Stimulated activated CD4-positive, alpha-beta T cell treated with anti-CD3 and anti-CD28 coated beads, Interleukin-1b, Interleukin-23, amount 100 ng/mL, for 1 hour (primary cell): ENCODE measurements around the gene AAK1.
"Not testable (repeated sequence)": the region's sequence is repeated elsewhere in the genome, so short reads cannot be mapped to it uniquely, and the experiment has no call there.

ENCODE experiments used
- DNase-seq, 2 donors: peaks; one replicate each; pipeline ENCODE4 v3.0.0-alpha.2; 2020; ENCODE audit warnings: low read depth in 2 of 2

The AAK1 gene

GRCh38 chr2:69625078-69625795, 18.3 kb downstream of the AAK1 start:
- no peak for DNase-seq

DNA sequence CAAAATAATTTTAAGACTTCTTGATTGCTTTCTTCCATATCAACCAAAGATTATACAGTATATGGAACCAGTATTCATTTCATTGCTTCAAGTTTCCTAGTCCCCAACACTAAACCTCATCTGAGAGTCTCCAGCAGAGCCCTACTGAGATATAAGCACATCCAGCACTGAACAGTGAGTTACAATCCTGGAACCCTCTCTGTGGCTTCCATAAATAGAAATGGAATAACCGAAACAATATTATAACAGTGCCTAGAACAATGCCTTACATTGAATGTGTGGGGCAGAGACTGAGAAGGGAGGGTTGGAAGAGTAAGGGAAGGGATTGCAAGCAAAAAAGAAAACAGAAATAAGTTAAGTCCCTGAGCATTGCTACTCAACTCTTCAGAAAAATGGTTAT, 18.9 kb downstream of the AAK1 start:
- DNase-seq: no peak

DNA sequence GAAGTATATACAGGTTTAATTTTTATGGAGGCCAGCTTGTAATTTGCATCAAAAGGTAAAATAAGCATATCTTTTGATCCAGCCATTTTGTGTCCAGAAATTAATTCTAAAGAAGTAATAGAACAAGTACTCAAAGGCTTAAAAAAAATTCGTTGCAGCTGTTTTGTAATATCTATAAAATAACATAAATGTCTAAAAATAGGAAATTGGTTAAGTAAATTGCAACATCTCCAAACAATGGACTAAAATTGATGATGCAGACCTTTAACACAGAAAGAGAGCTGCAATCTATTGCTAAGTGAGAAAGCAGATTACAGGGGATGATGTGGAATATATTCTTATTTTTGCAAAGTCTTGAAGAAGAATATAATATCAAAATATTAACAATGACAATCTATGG, 19.4 kb downstream of the AAK1 start:
- DNase-seq: no peak

DNA sequence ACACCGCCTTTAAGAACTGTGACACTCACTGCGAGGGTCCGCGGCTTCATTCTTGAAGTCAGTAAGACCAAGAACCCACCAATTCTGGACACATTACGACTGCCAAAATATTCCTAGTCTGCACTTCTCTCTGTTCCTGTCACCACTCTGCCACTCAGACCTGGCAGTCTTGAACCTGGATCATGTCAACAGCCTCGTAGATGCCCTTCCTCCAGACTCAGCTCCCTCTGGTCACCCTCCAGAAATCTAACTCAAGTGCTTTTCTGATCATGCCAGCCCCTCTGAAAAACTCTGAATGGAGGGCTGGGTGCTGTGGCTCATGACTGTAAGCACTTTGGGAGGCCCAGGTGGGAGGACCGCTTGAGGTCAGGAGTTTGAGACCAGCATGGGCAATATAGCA, 20.3 kb downstream of the AAK1 start:
- DNase-seq: no peak

DNA sequence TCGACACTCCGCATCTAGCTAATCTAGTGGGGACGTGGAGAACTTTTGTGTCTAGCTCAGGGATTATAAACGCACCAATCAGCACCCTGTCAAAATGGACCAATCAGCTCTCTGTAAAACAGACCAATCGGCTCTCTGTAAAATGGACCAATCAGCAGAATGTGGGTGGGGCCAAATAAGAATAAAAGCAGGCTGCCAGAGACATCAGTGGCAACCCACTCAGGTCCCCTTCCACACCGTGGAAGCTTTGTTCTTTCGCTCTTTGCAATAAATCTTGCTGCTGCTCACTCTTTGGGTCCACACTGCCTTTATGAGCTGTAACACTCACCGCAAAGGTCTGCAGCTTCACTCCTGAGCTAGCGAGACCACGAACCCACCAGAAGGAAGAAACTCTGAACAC, 20.7 kb downstream of the AAK1 start:
- DNase-seq: not testable (repeated sequence)

- not testable (repeated sequence) for DNase-seq
Observed at GRCh38 chr2:69622017-69622540, 21.5 kb downstream of the AAK1 start.

- no peak for DNase-seq
Observed at GRCh38 chr2:69621440-69621839, 22.1 kb downstream of the AAK1 start.

DNA sequence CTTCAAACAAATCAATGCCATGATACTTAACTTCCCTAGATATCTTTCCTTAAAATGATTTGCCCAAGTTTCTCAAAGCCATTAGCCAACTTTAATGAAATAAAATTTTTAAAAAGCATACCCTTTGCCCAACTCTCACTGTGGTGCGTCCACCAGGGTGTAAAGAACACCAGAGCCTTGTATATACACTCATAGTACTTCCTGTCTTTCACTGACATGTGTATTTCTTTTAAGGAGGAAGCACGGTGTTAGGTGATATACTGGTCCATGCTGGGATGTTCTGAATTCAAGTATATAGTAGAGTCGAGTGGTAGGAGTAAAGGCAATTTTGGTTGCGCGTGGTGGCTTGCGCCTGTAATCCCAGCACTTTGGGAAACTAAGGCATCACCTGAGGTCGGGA, 22.7 kb downstream of the AAK1 start:
- no peak for DNase-seq

DNA sequence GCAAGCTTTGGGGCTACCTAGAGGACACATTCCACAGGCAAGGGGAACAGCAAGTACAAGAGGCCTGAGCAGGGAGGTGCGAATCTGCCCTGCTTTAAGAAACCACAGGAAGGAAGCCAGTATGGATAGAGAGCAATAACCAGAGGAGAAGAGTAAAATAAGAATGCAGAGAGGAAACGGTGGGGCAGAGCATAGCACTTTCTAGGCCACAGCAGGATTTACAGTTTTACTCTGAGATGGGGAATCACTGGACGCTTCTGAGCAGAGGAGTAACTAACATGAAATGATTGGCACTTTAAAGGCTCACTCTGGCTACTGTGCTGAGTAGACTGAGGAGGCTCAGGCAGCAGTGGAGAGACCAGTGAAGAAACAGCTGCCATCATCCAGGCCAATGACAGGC, 23.8 kb downstream of the AAK1 start:
- DNase-seq: no peak

GRCh38 chr2:69618362-69618761, 25.2 kb downstream of the AAK1 start:
- DNase-seq: no peak

DNA sequence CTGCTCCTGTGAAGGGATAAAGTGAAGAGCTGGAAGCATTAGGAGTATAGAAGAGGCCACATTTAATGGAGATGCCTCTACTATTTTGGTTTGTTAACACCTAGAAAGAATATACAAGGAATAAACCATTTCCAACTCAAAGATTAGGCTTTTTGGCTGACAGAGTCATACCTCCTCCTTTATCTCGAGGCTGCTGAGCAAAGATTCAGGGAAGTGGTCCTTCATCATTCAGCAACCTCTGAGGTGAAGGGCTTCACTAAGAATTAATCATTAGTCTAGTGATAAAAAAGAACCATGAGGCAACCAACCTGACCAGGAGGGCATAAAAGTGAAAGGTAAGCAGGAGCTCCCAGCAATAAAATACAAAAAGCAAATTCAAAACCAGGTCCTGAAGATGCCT, 25.8 kb downstream of the AAK1 start:
- no peak for DNase-seq

GRCh38 chr2:69616755-69617154, 26.8 kb downstream of the AAK1 start:
- DNase-seq: no peak

- DNase-seq: no peak
Observed at GRCh38 chr2:69615969-69616368, 27.6 kb downstream of the AAK1 start.

DNA sequence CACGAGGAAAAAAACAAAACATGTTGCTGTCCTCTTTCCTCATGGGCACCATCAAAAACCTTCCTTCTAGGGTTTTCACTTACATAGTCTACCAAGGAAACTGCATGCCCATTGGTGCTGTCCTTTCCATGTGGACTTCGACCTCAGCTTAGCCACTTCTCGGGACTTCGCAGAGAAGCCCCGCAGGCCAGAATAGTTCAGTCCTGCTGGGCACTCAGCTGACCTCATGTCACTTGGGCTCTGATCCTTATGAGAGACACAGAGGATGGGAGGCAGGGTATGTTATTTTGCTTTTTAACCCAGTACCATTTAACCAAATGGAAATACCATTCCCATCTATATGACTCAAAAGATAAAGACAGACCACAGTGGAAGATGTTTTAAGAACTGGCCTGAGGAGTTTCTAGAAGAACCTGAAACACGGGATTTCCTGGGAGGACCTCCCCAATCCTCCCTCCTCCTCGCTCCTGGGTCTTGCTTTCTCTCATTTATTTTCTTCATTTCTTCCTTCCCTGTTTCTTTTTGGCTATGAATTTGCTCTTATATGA, 28.4 kb downstream of the AAK1 start:
- DNase-seq: no peak

DNA sequence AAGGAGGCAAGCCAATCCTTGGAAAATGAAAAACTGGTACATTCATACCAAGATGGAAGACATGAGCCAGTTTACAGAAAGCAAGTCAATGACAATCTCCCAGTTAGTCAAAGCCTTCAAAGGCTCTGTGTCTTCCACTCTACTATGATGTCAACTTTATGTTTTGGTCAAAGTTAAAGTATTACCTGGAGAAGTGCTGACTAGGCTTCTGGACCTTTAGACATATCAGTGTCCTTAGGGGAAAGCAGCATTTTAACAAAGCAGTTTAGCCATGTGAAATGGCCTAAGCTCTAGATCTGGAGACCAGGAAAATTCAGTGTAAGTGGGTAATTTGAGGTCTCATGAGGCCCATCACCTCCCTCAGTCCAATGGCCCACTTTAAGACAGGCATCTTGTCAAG, 30.8 kb downstream of the AAK1 start:
- no peak for DNase-seq

GRCh38 chr2:69612200-69612599, 31.3 kb downstream of the AAK1 start:
- no peak for DNase-seq

DNA sequence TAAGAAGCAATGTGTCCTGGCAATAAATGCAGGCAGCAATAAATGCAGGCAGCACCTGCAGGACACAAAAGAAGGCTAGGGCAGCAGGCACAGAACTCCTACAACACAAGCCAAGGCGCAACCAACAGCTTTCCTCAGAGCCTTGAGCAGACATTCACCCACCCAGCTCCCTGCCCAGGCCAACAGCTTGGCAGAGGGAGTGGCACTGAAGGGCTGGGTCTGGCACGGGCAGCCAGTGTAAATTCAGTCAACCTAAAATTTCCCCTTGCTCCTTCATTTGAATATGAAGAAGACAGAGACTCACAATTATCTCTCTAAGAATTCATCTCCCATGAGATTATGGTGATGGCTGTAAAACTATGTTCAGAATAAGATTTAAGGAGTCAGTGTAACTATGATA, 35.4 kb downstream of the AAK1 start:
- no peak for DNase-seq

GRCh38 chr2:69606771-69607170, 36.8 kb downstream of the AAK1 start:
- DNase-seq: not testable (repeated sequence)

- no peak for DNase-seq
Observed at GRCh38 chr2:69605284-69605683, 38.3 kb downstream of the AAK1 start.

GRCh38 chr2:69604836-69605235, 38.7 kb downstream of the AAK1 start:
- no peak for DNase-seq

DNA sequence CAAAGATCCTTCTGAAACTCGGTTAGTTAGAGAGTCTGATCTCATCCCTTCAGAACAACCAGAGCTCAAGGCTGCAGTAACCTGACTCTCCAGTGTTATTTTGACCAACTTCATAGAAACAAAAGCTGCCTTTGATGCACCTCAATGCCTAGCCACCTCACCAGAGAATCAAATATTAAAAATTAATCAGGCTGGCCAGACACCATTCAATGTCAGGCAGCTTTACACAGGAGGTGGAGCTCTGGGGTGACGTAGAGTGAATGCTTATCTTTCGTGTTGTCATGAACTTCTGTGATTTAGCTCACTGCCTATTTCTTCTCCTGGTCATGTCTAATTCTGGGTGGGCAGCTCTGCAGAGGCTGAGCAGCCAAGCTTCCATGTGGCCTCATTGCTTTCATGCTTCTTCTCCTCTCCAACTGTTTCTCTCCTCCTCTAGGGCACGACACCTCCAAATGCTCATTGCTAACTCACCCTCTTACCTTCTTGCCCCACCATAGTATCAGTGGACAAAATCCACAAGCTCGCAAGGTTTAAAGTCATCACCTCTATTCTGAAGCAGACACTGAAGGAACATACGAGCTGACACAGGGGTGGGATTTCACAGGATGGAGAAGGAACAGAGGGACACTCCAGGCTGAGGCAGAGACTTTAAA, 39.4 kb downstream of the AAK1 start:
- no peak for DNase-seq

DNA sequence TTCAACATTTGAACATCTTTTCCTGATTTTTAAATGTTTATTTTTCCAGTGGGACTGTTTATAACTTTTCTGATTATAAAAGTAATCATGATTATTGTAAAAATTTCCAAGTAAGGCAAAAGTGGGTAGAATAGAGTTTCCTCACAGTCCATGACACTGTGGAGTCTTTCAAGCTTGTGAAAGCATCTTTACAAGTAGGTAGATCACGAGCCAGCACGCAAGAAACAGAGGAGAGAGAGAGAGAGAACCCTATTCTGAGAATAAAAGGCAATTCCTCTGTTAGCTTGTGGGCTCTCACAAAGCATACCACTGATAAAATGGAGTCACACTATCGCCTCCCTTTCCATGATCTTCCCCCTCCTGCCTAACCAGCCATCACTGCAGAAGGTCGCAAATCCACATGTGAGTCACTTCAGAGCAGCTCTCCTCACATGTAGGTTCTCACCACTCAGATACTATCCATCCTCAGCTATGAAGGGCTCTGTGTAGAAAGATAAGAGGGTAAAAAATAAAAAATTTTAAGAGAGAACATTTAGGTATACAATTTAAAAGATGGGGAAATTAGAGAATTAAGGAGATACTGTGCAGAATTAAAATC, 40.3 kb downstream of the AAK1 start:
- no peak for DNase-seq

DNA sequence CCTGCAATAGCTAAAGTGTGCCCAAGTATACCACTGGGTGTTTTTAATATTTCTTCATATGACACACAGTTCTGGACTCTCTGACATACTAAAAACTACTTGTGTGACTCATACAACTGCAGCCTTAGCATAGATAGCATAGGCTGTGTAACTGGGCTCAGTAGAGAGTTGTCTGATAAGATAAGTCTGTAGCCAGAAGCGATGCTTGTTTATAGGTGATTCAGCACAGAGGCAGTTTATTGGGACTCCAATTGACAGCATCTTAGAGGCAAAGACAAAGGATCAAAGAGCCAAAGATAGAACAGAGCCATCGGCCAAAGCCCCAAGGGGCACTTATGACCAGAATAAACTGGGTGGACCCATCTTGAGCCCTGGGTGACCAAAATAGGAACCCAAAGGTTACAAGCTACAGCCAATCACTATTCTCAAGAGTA, 42.3 kb downstream of the AAK1 start:
- no peak for DNase-seq
